GM12878 (cell line): ENCODE data around the gene SLC12A2.

Experiments used
- CHD4 ChIP-seq: fragments of 200-600 bp; sonication (generic); IDR thresholded peaks from 2 replicates; pipeline ENCODE4 v1.6.1; 2016; ENCODE audit warnings: mild to moderate bottlenecking
- DPF2 ChIP-seq: fragments of 450-650 bp; IDR thresholded peaks from 2 replicates; pipeline ENCODE4 v1.6.1; 2017; ENCODE audit warnings: mild to moderate bottlenecking
- EGR1 ChIP-seq, 2 experiments: IDR thresholded peaks; 1 replicate in 1 of 2; 2 replicates in 1 of 2; pipeline ENCODE4 v1.6.1; 2011 to 2012; ENCODE audit warnings: low read depth in 2 of 2, low read length in 2 of 2, borderline replicate concordance in 1 of 2, mild to moderate bottlenecking in 1 of 2, moderate library complexity in 1 of 2
- EP300 ChIP-seq, 2 experiments: fragments of 150-350 bp in 1 of 2; IDR thresholded peaks; 2 replicates each; pipeline ENCODE4 v1.6.1; 2011 to 2012; ENCODE audit warnings: low read depth in 2 of 2, low read length in 2 of 2, borderline replicate concordance in 1 of 2, improper control_type of control experiment in 1 of 2, inconsistent platforms in 1 of 2; ENCODE audit not compliant: control insufficient read depth in 1 of 2
- MXI1 ChIP-seq: fragments of 150-350 bp; IDR thresholded peaks from 2 replicates; pipeline ENCODE4 v1.6.1; 2011; ENCODE audit warnings: low read depth, mild to moderate bottlenecking, inconsistent platforms, low read length, improper control_type of control experiment
- POLR2A ChIP-seq: IDR thresholded peaks from 2 replicates; pipeline ENCODE4 v1.6.1; 2011; ENCODE audit warnings: low read depth, mild to moderate bottlenecking, low read length
- SP1 ChIP-seq: IDR thresholded peaks from one replicate; pipeline ENCODE4 v1.6.1; 2011; ENCODE audit warnings: low read depth, low read length
- SPI1 ChIP-seq: IDR thresholded peaks from 2 replicates; pipeline ENCODE4 v1.6.1; 2011; ENCODE audit warnings: low read depth, mild to moderate bottlenecking, low read length, moderate library complexity, borderline replicate concordance; ENCODE audit not compliant: insufficient read depth
- SUZ12 ChIP-seq: fragments of 200-600 bp; sonication (generic); IDR thresholded peaks from one replicate; pipeline ENCODE4 v1.6.1; 2018; ENCODE audit warnings: antibody characterized with exemption, mild to moderate bottlenecking; ENCODE audit not compliant: unreplicated experiment
- TF ChIP-seq, protein P1 (sequence below), 3 experiments: IDR thresholded peaks in 2 of 3; conservative IDR thresholded peaks in 1 of 3; 2 replicates each; pipeline ENCODE4 v1.5.1; 2011; ENCODE audit warnings: low read depth in 3 of 3, low read length in 3 of 3, mild to moderate bottlenecking in 3 of 3, control low read depth in 2 of 3, moderate library complexity in 2 of 3, inconsistent platforms in 1 of 3, mixed read lengths in 1 of 3; ENCODE audit not compliant: control insufficient read depth in 2 of 3, insufficient read depth in 1 of 3; ENCODE audit errors: extremely low read depth in 1 of 3

DNA sequence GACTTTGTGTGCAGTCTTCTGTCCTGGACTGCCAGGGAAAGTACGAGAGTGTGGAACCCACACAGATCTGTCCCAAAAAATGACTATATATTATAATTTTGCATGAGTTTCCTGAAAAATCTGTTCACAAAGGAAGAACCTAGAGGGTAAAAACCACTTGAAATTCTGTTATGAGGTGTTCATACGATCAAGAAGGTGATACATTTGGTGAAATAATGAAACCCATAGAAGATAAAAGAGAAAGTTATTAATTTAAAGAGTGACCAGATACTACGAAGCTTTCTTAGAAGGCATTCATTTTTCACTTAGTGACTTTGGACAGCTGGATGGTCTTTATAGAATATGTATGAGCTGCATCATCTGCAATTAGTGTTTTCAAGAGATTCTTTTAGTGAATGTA lies 32.9 kb downstream of the SLC12A2 start:
- TF ChIP-seq SUZ12 (no peak), DPF2 (no peak), SPI1 (no peak), SP1 (no peak), MXI1 (no peak), EGR1 (IDR thresholded peaks at IDR 0.05; ENCODE audit: borderline replicate concordance in 1 of 2, low read depth in 2 of 2, low read length in 2 of 2) (no peak), CHD4 (no peak), EP300 (IDR thresholded peaks at IDR 0.05; ENCODE audit: borderline replicate concordance in 1 of 2, control insufficient read depth in 1 of 2, low read depth in 2 of 2, low read length in 2 of 2) (no peak), POLR2A (no peak)
- TF ChIP-seq, protein P1, sequence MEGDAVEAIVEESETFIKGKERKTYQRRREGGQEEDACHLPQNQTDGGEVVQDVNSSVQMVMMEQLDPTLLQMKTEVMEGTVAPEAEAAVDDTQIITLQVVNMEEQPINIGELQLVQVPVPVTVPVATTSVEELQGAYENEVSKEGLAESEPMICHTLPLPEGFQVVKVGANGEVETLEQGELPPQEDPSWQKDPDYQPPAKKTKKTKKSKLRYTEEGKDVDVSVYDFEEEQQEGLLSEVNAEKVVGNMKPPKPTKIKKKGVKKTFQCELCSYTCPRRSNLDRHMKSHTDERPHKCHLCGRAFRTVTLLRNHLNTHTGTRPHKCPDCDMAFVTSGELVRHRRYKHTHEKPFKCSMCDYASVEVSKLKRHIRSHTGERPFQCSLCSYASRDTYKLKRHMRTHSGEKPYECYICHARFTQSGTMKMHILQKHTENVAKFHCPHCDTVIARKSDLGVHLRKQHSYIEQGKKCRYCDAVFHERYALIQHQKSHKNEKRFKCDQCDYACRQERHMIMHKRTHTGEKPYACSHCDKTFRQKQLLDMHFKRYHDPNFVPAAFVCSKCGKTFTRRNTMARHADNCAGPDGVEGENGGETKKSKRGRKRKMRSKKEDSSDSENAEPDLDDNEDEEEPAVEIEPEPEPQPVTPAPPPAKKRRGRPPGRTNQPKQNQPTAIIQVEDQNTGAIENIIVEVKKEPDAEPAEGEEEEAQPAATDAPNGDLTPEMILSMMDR (IDR thresholded peaks at IDR 0.05 in 2 of 3, conservative IDR thresholded peaks at IDR 0.05 in 1 of 3; ENCODE audit: control insufficient read depth in 2 of 3, extremely low read depth in 1 of 3, insufficient read depth in 1 of 3, low read depth in 3 of 3, low read length in 3 of 3), result no peak
